CD4-positive, alpha-beta T cell treated with Interleukin-10 for 1 hour (primary cell): ENCODE measurements around the gene ESRRB.
"Not testable (repeated sequence)": the region's sequence is repeated elsewhere in the genome, so short reads cannot be mapped to it uniquely, and the experiment has no call there.

Source experiments
- DNase-seq: peaks from one replicate; pipeline ENCODE4 v3.0.0-alpha.2; 2020

ESRRB gene

DNA sequence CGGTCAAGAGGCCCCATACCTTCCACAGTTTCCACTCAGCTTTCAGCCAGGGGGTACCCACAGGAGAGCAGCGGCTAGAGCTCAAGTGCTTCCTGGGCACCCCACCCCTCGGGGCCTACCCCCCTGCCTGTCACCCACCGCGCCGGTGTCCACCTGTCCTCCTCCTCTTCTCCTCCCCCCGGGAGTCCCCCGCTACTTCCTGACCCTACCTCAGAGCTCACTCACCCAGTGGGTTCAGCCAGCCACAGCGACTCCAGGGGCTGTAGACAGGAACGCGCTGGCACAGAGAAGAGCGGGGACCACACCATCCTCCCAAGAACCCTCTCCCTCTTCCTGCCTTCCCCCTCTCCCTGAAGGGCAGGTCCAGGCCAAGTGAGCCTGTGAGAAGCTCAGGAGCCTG lies 123.0 kb downstream of the ESRRB start:
- no peak for DNase-seq

DNA sequence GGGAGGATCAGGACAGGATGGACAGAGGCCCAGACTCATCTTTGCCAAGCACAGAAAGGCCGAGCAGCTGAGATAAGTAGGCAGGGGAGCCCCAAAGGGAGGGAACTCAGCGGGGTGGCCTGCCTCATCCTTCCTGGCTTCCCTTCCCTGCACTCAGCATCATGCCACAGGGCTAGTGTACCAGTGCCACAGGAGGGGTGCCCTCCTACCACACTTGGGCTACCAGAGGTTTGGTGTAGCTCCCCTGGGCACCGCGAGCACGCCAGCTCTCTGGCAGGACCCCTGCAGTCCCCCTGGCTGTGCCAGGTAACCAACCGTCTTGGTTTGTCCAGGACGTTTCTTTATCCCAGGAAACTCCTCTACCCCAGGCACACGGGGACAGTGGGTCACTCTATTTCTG lies 123.5 kb downstream of the ESRRB start:
- DNase-seq = no peak

DNA sequence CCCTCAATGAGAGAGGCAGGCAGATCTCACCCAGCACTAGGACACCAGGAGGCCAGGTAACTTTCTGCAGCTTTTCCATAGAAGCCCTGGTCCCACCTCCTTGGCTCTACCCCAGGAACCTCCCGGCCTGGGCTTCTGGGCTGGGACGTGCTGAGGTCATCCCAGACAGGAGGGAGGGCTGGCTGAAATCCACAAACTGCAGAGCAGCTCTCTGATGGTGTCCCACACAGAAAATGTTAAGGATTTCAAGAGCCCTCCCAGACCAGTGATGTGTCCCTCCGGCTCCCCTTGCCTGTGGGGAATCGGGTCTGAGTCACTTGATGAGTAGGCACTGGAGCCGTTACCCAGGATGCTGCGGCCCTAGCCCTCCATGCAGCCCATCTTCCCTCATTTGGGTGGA lies 124.1 kb downstream of the ESRRB start:
- DNase-seq = no peak

DNA sequence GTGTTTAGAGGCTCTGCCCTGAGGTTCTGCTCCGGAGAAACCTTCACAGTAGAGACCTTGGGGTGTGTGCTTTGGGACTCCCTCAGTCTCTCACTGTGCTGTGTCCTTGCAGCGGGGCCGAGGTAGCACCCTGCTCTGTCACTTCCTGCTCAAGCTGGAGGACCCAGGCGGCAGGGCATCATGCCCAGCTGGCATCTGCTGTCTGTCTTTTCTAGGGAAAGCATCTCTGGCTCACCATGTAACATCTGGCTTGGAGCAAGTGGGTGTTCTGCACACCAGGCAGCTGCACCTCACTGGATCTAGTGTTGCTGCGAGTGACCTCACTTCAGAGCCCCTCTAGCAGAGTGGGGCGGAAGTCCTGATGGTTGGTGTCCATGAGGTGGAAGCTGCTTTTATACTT lies 124.5 kb downstream of the ESRRB start:
- no peak for DNase-seq

DNA sequence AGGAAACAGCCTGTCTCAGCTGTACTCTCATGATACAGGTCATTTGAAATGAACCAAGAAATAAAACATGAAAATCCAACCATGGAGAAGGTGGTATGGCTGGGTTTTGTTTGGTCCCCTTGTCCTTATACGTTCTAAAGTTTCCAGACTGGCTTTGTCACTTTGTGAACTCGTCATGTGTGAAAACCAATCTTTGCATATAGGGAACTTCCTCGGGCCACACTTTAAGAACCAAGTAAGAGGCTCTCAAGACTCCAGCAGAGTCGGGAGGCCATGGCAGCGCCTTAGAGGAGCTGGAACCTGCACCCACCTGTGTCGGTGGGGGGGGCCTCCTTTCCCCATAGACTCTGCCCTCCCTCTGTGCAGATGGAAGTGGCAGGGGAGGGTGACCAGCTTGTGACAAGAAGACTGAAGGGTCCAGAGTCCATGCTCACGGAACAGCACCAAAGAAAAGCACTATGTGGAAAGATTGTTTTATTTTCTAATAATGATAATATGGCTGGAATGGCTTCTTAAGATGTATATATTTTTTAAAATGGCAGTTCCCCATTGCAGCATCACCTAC lies 125.3 kb downstream of the ESRRB start:
- no peak for DNase-seq

DNA sequence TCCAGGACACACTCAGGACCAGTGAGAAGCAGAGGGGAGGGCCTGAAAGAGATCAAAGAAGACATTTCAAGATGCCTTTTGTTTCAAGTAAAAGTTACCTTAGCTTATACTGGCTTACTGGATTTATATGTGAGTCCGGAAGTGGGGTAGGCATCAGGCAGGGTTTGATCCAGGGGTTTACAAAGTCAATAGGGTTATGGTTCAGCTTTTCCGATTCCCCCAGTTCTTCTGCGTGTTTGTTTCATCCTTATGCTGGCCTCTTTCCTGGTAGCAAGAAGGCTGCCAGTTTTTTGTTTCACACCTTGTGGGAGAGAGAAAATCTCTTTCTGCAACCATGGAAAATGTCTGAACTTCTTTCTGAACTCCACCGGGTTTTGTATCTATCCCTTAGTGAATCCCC lies 126.3 kb downstream of the ESRRB start:
- DNase-seq = no peak

DNA sequence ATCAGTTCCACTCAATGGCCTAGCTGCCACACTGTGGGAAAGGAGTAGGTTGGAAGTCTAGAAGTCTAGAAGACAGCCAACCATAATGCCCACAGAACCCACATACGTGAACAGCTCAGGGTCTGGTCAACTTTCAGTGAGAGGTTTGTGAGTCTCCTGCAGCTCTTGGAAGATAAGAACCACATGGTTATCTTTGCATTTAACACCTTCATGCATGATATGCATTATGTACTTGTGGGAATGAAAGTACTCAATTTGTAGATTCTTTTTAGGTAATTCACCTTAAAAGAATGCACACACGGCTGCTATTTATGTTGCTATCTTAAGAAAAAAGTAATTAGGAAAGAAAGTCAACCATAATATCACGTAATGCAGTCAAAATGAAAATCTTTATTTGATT lies 126.7 kb downstream of the ESRRB start:
- DNase-seq = no peak

DNA sequence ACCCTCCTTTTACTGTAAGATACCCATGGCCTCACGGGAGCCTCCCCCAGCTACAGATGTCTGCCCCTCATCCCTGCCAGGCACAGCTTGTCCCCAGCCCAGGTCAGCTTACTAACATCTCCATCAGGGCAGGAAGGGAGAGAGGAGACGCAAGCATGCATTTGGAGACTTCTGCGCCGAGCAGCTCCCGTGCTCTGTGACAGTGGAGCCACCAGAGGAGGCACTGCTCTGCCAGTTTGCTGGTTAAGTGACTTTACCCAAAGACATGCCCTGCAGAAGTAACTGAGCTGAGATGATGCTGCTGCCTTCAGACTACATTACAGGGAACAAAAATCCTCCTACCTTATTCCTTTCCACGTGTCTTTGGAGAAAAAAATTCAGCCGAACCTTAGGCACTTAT lies 133.4 kb downstream of the ESRRB start:
- DNase-seq = no peak

DNA sequence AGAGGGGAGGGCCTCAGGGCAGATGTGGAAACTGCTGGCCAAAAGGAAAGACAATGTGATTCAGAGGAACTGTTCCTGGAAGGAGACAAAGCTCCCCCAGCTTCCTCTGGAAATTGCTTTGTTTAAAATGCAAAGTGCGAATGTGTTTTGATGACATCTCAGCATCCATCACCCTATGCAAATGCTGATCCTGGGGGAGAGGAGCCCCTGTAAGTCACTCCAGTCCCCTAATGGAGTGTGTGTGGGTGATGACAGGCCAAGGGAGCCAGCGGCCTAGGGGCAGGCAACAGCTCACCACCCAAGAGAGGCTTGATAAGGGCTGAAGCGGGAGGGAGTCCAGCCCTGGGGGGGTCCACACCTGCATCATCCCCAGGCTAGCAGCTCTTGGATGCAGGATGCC lies 134.2 kb downstream of the ESRRB start:
- DNase-seq = no peak

DNA sequence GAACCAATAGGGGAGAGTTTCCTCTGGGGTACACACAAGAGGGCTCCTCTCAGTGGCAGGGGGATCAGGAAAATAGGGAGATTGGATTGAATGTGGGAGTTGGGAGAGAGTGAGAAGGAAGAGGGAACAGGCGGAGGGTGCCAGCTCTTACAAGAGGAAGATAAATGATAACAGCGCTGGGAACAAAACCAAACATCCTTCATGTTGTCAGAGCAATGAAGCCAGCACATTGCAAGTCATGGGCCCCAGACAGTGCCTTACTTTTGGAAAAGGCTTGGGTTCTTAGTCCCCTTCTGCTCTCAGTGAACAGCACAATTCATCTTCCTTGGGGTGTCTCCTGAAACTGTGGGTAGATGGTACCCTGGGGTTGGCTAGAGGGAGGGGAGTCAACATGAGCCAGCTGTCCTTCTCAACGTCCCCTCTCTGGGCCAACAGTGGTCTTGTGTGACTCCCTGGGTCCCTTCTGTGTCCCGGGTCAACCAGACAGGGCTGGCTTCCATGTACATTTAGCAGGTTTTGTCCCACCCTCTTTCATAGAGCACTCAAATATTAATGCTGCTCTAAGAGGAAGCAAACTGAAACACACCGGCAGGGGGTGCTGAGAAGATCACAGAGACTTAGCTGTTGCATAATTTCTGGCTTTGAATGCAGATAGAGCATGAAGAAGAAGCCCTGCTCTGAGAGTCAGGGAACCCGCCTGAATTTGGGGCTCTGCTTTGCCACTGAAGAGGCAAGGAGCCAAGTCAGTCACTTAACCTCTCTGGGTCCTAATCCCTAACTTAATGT lies 138.5 kb downstream of the ESRRB start:
- no peak for DNase-seq

DNA sequence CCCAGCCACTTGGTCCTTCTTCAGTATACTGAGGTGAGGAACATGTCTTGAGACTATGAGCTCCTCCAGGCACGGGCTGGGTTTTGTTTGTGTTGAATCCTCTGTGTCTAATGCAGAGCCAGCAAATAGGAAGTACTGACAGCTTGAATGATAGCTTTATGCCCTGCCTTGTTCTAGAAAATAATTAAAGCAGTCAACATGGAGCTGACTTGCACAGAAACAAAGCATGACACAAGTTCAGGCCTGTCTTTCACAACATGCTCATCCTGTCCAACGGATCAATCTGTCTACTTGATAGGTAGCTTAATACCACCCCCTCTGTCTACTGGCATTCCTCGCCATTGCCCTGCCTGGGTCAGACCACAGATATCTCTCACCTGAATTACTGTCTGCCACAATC lies 140.9 kb downstream of the ESRRB start:
- DNase-seq = no peak

DNA sequence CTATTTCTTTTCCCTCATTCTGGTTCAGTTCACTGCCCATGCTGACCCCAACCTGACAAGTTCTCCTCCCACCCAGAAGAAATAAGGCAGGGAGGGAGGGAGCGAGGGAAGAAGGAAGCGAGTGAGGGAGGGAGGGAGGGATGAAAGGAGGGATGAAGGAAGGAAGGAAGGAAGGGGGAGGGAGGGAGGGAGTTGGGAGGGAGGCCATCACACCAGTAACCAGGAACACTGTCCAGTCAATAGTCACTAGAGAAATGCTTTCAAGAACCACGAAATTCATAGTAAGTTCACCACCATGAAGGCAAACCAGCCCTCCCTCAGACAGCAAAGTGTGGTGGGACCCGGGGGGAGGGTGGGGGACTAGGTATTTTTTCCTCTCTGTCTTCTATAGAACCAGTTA lies 142.4 kb downstream of the ESRRB start:
- DNase-seq = no peak

DNA sequence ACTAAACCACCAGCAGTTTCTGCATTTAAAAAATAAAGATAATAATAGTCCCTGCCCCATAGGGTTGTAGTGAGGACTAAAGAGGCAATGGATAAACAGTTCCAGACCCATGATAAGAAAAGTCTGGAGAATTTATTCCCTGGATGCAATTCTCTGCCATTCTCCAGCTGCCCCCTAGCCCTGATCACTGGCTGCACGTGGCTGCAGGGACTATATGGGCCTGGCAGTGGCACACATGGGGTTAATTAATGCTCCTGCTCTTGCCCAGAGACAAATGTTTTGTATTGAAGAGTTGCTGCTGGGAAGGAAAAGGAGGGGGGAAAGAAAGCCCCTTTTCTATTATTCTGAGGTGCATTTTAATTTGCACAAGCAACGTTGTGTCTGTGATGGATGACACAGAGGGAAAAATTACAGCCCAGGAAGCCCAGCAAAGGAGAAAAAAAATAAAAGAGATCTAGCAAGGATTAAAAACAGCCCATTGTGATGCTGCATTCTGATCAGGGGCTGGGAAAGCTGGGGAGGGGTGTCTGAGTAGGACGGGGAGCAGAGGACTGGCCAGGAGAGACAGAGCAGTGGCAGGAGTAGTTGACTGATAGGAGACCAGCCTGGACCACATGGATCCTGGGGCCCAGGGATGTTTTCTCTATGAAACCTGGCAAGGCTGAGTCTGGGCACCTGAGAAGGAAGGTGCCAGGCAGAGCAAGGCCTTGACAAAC lies 149.3 kb downstream of the ESRRB start:
- DNase-seq = no peak

DNA sequence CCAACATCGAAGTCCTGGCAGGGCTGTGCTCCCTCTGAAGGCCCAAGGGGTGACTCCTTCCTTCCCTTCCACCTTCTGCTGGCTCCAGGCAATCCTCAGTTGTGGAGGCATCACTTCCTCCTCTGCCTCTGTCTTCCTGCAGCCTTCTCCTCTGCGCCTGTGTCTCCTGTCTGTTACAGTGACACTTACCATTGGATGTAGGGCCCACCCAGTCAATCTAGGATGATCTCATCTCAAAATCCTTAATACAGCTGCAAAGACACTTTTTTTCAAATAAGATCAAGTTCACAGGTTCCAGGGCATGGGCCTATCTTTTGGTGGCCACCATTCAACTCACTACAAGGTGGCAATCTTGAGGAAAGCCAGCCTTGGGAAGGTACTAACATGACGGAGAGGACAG lies 155.1 kb downstream of the ESRRB start:
- no peak for DNase-seq

DNA sequence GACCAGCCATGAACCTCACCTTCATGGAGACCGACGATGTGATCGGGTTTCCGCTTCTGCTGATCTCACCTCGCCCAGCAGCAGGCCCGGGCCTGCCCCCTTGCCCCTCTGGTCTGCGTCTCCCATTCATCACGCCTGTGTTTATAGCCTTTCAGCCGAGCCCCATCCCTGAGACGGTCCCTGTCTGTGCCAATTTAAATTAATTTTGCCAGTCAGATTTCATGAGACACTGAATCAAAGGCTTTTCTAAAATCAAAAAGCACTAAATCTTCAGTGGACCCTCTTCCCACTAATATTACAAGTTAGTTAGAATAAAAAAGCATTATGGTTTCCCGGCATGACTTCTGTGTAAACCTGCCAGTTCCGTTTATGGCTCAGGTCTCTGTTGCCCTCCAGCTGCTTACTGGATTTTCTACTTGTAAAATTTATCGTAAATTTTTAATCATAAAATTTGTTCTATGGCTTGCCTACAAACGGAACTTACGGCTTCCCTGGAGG lies 155.9 kb downstream of the ESRRB start:
- no peak for DNase-seq

DNA sequence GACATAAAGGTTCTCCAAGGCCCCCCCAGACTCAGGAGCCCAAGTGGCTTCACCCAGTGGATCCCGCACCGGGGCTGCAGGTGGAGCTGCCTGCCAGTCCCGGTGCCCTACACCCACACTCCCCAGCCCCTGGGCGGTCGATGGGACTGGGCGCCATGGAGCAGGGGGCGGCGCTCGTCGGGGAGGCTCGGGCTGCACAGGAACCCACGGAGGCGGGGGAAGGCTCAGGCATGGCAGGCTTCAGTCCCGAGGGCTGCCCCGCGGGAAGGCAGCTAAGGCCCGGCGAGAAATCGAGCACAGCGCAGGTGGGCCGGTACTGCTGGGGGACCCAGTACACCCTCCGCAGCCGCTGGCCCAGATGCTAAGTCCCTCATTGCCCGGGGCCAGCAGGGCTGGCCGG lies 160.7 kb downstream of the ESRRB start:
- DNase-seq = not testable (repeated sequence)

DNA sequence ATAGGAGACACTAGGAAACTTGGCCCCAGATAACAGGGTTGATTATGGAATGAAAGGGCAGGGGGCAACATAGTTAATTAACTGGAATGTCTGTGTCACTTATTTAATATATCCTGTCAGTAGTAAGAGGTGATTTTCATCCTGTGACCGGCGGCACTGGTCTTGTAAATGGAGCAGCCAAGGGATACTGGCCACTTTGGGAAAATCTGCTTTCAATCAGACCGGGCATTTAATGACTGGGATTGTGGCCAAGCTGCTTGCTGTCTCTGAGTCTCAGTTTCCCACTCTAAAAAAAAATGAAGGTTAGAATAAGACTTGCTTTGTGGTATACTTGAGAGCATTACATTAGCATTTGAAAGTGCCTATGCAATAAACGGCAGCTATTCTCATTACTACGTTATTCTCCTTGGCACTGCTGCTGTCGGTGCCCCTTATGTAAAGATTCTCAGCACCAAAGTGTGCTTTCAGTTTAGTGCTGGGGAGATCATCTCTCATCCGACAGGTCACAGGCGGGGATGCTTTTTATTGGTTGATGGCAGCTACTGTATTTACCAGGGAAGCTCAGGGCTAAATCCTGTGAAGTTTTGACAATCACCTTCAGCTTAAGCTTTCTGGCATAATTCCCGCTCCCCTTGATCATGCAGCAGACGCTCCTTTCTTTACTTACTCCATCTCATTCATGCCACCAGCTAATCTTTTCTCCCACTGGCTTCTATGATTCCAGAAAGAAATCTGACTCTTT lies 162.1 kb downstream of the ESRRB start:
- no peak for DNase-seq

DNA sequence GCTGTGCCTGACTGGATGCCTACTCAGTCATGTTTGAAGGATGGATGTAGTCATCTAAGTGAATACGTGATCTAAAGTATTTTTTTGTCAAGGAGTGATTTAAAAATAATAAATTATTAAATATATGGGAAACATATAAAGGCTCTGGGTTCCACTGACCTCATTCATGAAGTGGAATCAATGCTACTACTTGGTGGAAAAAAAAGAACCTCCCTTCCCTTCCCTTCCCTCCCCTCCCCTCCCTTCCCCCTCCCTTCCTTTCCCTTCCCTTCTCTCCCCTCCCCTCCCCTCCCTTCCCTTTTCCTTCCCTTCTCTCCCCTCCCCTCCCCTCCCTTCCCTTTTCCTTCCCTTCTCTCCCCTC lies 162.7 kb downstream of the ESRRB start:
- no peak for DNase-seq

DNA sequence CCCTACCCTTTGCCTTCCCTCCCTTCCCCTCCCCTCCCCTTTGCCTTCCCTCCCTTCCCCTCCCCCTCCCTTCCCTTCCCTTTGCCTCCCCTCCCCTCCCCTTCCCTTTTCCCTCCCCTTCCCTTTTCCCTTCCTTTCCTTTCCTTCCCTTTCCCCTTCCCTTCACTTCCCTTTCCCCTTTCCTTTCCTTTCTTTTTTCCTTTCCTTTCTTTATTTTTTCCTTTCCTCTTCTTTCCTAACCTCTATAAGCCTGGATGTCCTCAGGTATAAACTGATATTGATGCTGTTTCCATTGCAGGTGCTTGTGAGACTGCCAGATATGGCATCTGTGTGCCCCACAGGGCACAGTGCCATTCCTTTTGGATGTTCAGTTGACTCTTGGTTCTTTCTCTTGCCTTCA lies 163.2 kb downstream of the ESRRB start:
- no peak for DNase-seq

DNA sequence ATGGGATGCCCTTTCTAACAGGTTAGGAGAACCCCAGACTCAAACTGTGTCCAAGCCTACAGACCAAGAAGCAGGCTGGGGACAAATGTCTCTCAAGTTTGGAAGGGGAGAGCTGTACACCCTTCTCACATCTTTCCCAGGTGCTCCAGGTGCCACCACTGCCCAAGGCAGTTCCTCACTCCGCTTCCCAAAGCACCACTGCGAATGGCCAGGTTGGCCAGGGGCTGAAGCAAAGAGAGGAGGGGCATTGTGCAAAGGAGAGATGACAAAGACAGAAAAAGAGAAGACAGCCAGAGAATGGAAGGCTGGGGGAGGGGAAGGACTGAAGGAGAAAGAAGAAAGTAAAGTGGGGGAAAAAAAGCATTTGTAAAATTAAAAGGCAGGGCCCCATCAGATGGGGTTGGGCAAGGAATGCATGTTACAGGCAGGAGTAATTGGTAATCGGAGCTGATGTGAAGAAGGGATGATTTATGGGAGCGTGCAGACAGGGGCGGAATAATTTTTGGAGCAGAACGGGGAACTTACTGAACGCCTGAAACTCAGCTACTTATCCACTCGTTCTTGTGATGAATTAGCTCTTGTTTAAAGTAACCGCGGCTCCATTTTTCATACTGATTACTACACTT lies 165.8 kb downstream of the ESRRB start:
- no peak for DNase-seq

DNA sequence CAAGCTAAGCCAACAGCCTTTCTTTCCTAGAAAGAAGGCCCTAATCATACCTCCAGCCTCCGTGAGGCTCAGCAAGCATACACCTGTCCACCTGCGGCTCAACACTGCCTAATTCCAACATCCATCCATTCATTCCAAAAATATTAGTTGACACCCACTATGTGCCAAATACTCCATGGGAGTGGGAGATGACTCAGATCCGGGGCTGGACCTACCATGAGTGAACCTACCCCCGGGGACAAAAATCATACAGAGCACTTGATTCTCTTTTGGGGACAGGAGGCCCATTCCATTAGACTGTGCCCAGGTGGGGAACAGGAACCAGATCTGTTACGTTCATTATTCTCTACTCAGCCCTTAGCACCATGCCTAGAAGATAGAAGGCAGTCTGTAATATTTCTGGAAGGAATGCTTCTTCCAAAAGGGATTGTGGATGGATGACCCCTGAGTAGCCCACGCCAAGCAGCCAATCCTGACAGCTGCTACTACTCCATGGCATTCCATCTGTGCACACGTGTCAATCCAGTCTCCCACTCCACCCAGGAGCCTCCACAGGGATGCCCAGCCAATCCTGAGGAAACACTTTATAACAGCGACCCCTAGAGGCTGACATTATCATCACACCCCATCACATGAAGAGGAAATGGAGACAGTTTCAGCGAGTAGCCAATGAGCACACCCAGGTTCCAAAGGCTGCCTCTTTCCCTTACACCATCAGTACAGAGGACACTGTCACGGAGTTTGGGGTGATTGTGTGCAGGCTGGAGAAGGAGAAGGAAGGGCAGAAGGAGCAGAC lies 170.7 kb downstream of the ESRRB start:
- DNase-seq = no peak

DNA sequence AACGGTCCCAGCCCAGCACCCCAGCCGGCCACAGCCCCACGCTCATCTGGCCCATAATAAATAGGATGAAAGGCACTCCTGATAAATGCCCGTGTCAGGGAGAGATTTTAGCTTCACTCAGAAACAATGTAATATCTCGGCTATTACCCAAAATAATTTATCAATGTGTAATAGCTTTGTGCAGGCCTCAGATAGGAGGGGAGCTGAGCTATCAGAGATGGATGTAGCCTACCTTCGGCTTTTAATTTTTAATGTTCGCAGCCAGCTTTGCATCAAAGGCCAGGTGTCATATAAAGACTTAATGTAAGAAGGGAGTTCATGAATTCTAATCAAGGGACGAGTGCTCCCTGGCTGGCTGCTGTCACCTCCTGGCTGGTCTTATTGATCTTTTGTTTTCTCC lies 171.9 kb downstream of the ESRRB start:
- DNase-seq = no peak
